Measurements from ENCODE around the gene KCNMA1.

The KCNMA1 gene

DNA sequence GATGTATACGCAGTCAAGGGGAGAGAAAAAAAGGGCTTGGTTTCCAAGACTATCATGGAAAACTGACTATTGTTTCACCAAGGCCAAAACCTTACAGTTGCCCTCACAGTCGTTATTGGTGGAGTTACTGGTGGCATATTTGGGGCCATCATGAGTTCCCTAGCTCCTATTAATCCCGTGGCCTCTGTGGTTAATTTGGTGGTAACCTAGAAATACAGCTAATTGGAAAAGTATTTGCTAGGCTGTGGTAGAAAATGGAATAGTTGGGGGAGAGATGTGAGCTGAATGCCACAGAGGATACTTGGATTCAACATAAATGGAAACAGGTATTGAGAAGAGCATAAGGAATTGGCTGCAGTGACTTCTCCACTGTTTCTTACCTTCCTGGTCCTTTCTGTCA is 450.7 kb downstream of the KCNMA1 start:
- no peak overlapping the region for H3K4me3 ChIP-seq (ENCODE audit: low read depth, low read length)
- TF ChIP-seq CTCF (IDR thresholded peaks at IDR 0.05; ENCODE audit: low read depth, low read length): no peak

DNA sequence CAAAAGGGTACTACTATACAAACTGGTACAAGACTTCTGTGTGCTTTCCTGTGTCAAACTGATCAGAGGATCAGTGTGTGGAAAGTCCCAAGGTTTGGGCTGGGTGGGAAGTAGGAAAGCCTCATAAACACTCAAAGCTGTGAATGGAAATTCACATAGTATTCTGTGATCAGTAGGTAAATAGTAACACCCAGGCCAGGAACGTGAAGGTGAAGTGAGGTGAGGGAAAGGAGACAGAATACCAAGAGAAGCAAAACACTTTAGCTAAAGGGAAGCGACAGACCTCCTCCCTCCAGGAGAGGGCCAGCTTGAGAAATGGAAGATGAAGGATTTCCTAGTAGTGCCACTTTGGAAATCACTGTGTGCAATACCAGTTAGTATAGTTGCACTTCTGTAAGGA is 451.9 kb downstream of the KCNMA1 start:
- no peak overlapping the region for H3K4me3 ChIP-seq (ENCODE audit: low read depth, low read length)
- TF ChIP-seq CTCF (IDR thresholded peaks at IDR 0.05; ENCODE audit: low read depth, low read length): no peak

GRCh38 chr10:77182803-77183202 is 454.8 kb downstream of the KCNMA1 start:
- H3K4me3 ChIP-seq (ENCODE audit: low read depth, low read length): no peak overlapping the region
- TF ChIP-seq CTCF (IDR thresholded peaks at IDR 0.05; ENCODE audit: low read depth, low read length): no peak

- no peak for TF ChIP-seq CTCF (IDR thresholded peaks at IDR 0.05; ENCODE audit: low read depth, low read length)
- no peak overlapping the region for H3K4me3 ChIP-seq (ENCODE audit: low read depth, low read length)
Observed at GRCh38 chr10:77180794-77181193, 456.8 kb downstream of the KCNMA1 start.

DNA sequence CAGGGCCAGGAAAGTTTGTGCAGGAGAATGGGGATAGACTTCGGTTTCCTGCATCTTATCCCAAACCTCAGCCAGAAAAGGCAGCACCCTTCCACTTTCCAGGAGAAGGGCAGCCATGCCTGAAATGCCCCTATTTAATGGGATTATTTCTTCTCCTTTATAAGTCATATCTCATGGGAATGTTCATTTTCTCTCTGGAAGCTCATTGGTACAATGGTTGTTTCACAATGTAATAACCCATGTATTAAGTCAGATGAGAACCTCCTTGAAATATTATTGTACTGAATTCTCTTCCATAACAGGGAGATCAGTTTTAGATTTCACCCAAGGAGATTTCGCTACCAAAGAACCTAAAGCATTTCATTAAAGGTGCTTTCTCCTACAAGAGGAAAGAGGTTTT is 457.5 kb downstream of the KCNMA1 start:
- TF ChIP-seq CTCF (IDR thresholded peaks at IDR 0.05; ENCODE audit: low read depth, low read length): no peak
- no peak overlapping the region for H3K4me3 ChIP-seq (ENCODE audit: low read depth, low read length)

- H3K4me3 ChIP-seq (ENCODE audit: low read depth, low read length): no peak overlapping the region
- TF ChIP-seq CTCF (IDR thresholded peaks at IDR 0.05; ENCODE audit: low read depth, low read length): no peak
Observed at GRCh38 chr10:77179015-77179695, 458.5 kb downstream of the KCNMA1 start.

GRCh38 chr10:77177589-77177988 is 460.0 kb downstream of the KCNMA1 start:
- H3K4me3 ChIP-seq (ENCODE audit: low read depth, low read length): no peak overlapping the region
- TF ChIP-seq CTCF (IDR thresholded peaks at IDR 0.05; ENCODE audit: low read depth, low read length): no peak
